ENCODE results near the gene CAMP. TPM values are rescaled to one million over a fixed set of nuclear protein-coding genes. Genes with fewer than 3 reads are reported as not detected.
"Not testable (repeated sequence)": the region's sequence is repeated elsewhere in the genome, so short reads cannot be mapped to it uniquely, and the experiment has no call there.

CAMP gene
- total RNA-seq, 1 experiment from 2014 or later = not detected

DNA sequence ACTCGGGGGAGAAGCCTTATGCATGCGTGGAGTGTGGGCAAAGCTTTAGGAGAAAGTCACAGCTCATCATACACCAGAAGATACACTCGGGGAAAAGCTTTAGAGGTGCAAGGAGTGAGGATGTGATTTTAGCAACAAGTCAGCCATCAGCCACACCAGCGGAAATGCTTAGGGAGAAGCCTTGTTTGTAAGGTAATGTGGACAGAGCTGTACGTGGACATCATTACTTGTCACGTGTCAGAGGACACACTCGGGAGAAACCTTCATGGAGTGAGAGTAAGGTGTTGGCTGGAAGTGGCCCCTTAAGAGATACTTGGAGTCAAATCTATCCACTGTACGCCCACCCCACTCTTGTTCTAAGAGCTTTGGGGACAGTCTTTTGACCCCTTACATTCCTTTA is 46.3 kb downstream of the CAMP start:
- no peak for DNase-seq (ENCODE audit: low spot score)
- intact Hi-C loops (cut with micrococcal nuclease; ENCODE audit: unreplicated experiment) = no loop called here
- H3K27me3 ChIP-seq (replicated peaks; ENCODE audit: insufficient read depth, low read depth, low read length, poor library complexity) = no peaks in the 10 kb centered on the region
- H3K36me3 ChIP-seq (ENCODE audit: insufficient read depth, low read length, poor library complexity, severe bottlenecking) = peaks cover 6% of the 10 kb centered on the region
- H3K9me3 ChIP-seq (ENCODE audit: low read depth, low read length, poor library complexity, severe bottlenecking) = no peaks in the 10 kb centered on the region
- ChIA-PET CTCF (no interaction called here), POLR2A (ENCODE audit: low non-redundant PET) (no interaction called here)
- no peak overlapping the region for H3K27ac ChIP-seq (ENCODE audit: low read depth, low read length, poor library complexity, severe bottlenecking)
- no TSS peak for BruUV-seq (replicated peaks)
- no peak overlapping the region for H3K4me3 ChIP-seq (ENCODE audit: low read depth, low read length, poor library complexity, severe bottlenecking)
- no peak for TF ChIP-seq EZH2 (IDR thresholded peaks at IDR 0.05; ENCODE audit: borderline replicate concordance, low read depth, low read length, poor library complexity, severe bottlenecking)
- TF ChIP-seq, protein P1, sequence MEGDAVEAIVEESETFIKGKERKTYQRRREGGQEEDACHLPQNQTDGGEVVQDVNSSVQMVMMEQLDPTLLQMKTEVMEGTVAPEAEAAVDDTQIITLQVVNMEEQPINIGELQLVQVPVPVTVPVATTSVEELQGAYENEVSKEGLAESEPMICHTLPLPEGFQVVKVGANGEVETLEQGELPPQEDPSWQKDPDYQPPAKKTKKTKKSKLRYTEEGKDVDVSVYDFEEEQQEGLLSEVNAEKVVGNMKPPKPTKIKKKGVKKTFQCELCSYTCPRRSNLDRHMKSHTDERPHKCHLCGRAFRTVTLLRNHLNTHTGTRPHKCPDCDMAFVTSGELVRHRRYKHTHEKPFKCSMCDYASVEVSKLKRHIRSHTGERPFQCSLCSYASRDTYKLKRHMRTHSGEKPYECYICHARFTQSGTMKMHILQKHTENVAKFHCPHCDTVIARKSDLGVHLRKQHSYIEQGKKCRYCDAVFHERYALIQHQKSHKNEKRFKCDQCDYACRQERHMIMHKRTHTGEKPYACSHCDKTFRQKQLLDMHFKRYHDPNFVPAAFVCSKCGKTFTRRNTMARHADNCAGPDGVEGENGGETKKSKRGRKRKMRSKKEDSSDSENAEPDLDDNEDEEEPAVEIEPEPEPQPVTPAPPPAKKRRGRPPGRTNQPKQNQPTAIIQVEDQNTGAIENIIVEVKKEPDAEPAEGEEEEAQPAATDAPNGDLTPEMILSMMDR (conservative IDR thresholded peaks at IDR 0.05; ENCODE audit: low read depth, low read length) = no peak
- peaks cover 7% of the 10 kb centered on the region for H3K4me1 ChIP-seq (ENCODE audit: insufficient read depth, low read length, poor library complexity, severe bottlenecking)

DNA sequence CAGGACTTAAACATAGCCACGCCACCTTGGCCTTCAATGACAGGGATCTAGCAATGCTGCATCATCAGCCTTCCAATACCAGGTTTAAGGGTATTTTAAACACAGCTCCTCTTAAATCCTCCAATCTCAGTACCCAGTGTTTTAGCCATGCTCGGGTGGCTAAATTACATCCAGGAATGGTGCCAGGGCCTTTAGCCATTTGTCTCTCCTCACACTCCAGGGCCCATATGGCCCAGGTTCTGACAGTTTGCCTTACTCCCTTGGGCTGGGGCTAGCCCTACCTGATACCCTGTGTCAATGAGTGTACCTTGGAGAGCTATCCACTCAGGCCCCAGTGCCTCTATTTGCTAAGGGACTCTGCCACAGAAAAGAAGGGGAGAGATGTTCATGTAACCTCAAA is 47.0 kb downstream of the CAMP start:
- Histone ChIP-seq H3K27me3 (replicated peaks; ENCODE audit: insufficient read depth, low read depth, low read length, poor library complexity) (no peaks in the 10 kb centered on the region), H3K4me3 (ENCODE audit: low read depth, low read length, poor library complexity, severe bottlenecking) (no peak overlapping the region), H3K36me3 (ENCODE audit: insufficient read depth, low read length, poor library complexity, severe bottlenecking) (peaks cover 6% of the 10 kb centered on the region), H3K4me1 (ENCODE audit: insufficient read depth, low read length, poor library complexity, severe bottlenecking) (peaks cover 7% of the 10 kb centered on the region), H3K27ac (ENCODE audit: low read depth, low read length, poor library complexity, severe bottlenecking) (no peak overlapping the region), H3K9me3 (ENCODE audit: low read depth, low read length, poor library complexity, severe bottlenecking) (no peaks in the 10 kb centered on the region)
- no TSS peak for BruUV-seq (replicated peaks)
- ChIA-PET POLR2A (ENCODE audit: low non-redundant PET) (no interaction called here), CTCF (no interaction called here)
- no peak for TF ChIP-seq EZH2 (IDR thresholded peaks at IDR 0.05; ENCODE audit: borderline replicate concordance, low read depth, low read length, poor library complexity, severe bottlenecking)
- TF ChIP-seq, protein P1 (conservative IDR thresholded peaks at IDR 0.05; ENCODE audit: low read depth, low read length) = no peak
- intact Hi-C loops (cut with micrococcal nuclease; ENCODE audit: unreplicated experiment) = loop anchor here (5.0 kb wide), 1 partner anchor 162 kb away; the partner anchor contains the start of gene PLXNB1
- DNase-seq (ENCODE audit: low spot score) = no peak

DNA sequence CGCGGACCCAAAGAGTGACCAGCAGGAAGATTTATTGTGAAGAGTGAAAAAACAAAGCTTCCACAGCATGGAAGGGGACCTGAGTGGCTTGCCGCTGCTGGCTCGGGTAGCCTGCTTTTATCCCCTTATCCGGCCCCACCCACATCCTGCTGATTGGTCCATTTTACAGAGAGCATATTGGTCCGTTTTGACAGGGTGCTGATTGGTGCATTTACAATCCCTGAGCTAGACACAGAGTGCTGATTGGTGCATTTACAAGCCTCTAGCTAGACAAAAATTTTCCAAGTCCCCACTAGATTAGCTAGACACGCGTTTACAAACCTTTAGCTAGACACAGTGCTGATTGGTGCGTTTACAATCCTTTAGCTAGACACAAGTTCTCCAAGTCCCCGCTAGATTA is 47.9 kb downstream of the CAMP start:
- DNase-seq (ENCODE audit: low spot score); H3K9me3 ChIP-seq (ENCODE audit: low read depth, low read length, poor library complexity, severe bottlenecking); H3K27ac ChIP-seq (ENCODE audit: low read depth, low read length, poor library complexity, severe bottlenecking); H3K4me3 ChIP-seq (ENCODE audit: low read depth, low read length, poor library complexity, severe bottlenecking); POLR2A ChIA-PET (ENCODE audit: low non-redundant PET); H3K36me3 ChIP-seq (ENCODE audit: insufficient read depth, low read length, poor library complexity, severe bottlenecking); BruUV-seq (replicated peaks); H3K27me3 ChIP-seq (replicated peaks; ENCODE audit: insufficient read depth, low read depth, low read length, poor library complexity); H3K4me1 ChIP-seq (ENCODE audit: insufficient read depth, low read length, poor library complexity, severe bottlenecking): not testable (repeated sequence)
- intact Hi-C loops (cut with micrococcal nuclease; ENCODE audit: unreplicated experiment) = loop anchor here (5.0 kb wide), 1 partner anchor 161 kb away; the partner anchor contains the start of gene PLXNB1
- CTCF ChIA-PET = interaction anchor here (0.6 kb wide), 1 partner anchor 109 kb away, joined by 4 read pairs; no protein-coding TSS in a partner anchor
